ENCODE measurements around the gene AKT3. TPM values are rescaled to one million over a fixed set of nuclear protein-coding genes. Genes with fewer than 3 reads are reported as not detected.

AKT3 gene
- polyA plus RNA-seq, 3 donors from 2014 or later, result 2.5 to 7.3 (median 5.2) TPM

DNA sequence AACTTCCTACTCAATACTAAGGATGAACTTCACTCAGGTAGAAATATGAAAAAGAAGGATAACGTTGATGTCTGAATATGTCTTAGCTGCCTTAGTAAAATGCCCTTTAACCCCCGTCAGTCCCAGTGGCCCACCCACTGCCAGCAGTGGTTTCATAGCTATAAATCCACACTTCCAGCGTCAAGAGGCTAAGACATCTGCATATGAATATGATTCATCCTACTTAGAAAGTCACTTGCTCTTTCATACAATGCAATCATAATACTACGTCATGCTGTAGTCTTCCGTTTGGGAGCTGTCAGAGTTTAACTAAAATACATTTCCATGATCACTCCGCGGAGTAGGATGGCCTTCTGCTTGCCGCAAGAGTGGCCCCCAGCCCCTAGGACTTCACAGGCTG is 346.9 kb downstream of the AKT3 start:
- H3K36me3 Mint-ChIP-seq, result peaks cover 28 to 37% (median 37%) of the 10 kb centered on the region in 3 donors
- H3K4me1 Mint-ChIP-seq, result peaks cover 27 to 34% of the 10 kb centered on the region in 2 donors
- no peak overlapping the region for H3K4me3 Mint-ChIP-seq
- H3K27ac Mint-ChIP-seq, result peak overlapping the region in 1 of 6 donors; percentile 27
- peaks cover 0 to 1% (median under 1%) of the 10 kb centered on the region in 3 donors for H3K27me3 Mint-ChIP-seq (ENCODE audit: low read depth in 3 of 3)
- no peak for DNase-seq
- H3K9me3 Mint-ChIP-seq, result no peaks in the 10 kb centered on the region

- Mint-ChIP-seq H3K27ac (peak overlapping the region in 2 of 6 donors; percentile 9 to 40), H3K4me1 (peaks cover 13 to 22% of the 10 kb centered on the region in 2 donors), H3K36me3 (peaks cover 29 to 43% (median 37%) of the 10 kb centered on the region in 3 donors), H3K4me3 (no peak overlapping the region), H3K9me3 (no peaks in the 10 kb centered on the region), H3K27me3 (ENCODE audit: low read depth in 3 of 3) (peaks cover 0 to 1% (median 0%) of the 10 kb centered on the region in 3 donors)
- DNase-seq, result no peak
These were observed 349.0 kb downstream of the AKT3 start for GRCh38 chr1:243501002-243501401.

DNA sequence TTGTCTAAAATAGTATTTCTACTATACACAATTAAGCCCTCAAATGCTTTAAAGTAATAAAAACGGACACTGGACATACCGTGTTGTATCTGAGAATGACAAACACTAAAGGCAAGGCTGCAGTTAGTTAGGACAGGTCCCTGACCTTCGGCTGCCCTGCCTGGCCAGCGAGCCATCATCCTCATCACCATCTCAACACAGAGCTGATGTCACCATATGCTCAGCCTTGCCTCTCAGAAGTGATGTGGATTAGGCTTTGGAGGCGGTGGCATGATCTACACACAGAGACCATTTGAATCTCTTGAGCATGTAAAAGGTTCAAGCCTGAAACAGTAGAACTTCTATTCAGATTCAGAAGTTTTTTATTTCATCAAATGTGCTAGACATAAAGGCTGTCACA is 349.5 kb downstream of the AKT3 start:
- peaks cover 13 to 22% of the 10 kb centered on the region in 2 donors for H3K4me1 Mint-ChIP-seq
- peaks cover 32 to 43% (median 37%) of the 10 kb centered on the region in 3 donors for H3K36me3 Mint-ChIP-seq
- no peak for DNase-seq
- H3K9me3 Mint-ChIP-seq, result no peaks in the 10 kb centered on the region
- peak overlapping the region in 1 of 6 donors; percentile 2 for H3K27ac Mint-ChIP-seq
- H3K4me3 Mint-ChIP-seq, result no peak overlapping the region
- peaks cover 0 to 1% (median 0%) of the 10 kb centered on the region in 3 donors for H3K27me3 Mint-ChIP-seq (ENCODE audit: low read depth in 3 of 3)

DNA sequence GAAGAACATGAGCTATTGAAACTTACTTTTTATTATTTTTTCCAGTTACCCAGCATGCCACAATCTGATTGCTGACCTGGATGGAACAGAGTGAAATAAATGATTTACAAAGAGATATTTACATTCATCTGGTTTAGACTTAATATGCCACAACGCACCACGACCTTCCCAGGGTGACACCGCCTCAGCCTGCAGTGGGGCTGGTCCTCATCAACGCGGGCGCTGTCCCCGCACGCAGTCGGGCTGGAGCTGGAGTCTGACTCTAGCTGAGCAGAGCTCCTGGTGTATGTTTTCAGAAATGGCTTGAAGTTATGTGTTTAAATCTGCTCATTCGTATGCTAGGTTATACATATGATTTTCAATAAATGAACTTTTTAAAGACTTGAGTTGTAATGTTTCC is 350.3 kb downstream of the AKT3 start:
- no peak for DNase-seq
- H3K27me3 Mint-ChIP-seq (ENCODE audit: low read depth in 3 of 3), result peaks cover 0 to 2% (median 1%) of the 10 kb centered on the region in 3 donors
- peak overlapping the region in 2 of 6 donors; percentile 2 to 39 for H3K27ac Mint-ChIP-seq
- no peaks in the 10 kb centered on the region for H3K9me3 Mint-ChIP-seq
- H3K4me3 Mint-ChIP-seq, result no peak overlapping the region
- H3K4me1 Mint-ChIP-seq, result peaks cover 12 to 14% of the 10 kb centered on the region in 2 donors
- peaks cover 25 to 36% (median 30%) of the 10 kb centered on the region in 3 donors for H3K36me3 Mint-ChIP-seq

GRCh38 chr1:243499248-243499647 is 350.8 kb downstream of the AKT3 start:
- no peak overlapping the region for H3K4me3 Mint-ChIP-seq
- H3K27ac Mint-ChIP-seq, result peak overlapping the region in 1 of 6 donors; percentile 23
- H3K4me1 Mint-ChIP-seq, result peaks cover 12 to 14% of the 10 kb centered on the region in 2 donors
- no peaks in the 10 kb centered on the region for H3K9me3 Mint-ChIP-seq
- peaks cover 22 to 34% (median 28%) of the 10 kb centered on the region in 3 donors for H3K36me3 Mint-ChIP-seq
- peaks cover 0 to 7% (median 1%) of the 10 kb centered on the region in 3 donors for H3K27me3 Mint-ChIP-seq (ENCODE audit: low read depth in 3 of 3)
- DNase-seq, result no peak

GRCh38 chr1:243497939-243498681 is 351.9 kb downstream of the AKT3 start:
- DNase-seq, result no peak
- Mint-ChIP-seq H3K4me1 (peaks cover 12 to 14% of the 10 kb centered on the region in 2 donors), H3K4me3 (no peak overlapping the region), H3K27me3 (ENCODE audit: low read depth in 3 of 3) (peaks cover 0 to 10% (median 1%) of the 10 kb centered on the region in 3 donors), H3K9me3 (no peaks in the 10 kb centered on the region), H3K36me3 (peaks cover 16 to 25% (median 22%) of the 10 kb centered on the region in 3 donors), H3K27ac (peak overlapping the region in 1 of 6 donors; percentile 23)

DNA sequence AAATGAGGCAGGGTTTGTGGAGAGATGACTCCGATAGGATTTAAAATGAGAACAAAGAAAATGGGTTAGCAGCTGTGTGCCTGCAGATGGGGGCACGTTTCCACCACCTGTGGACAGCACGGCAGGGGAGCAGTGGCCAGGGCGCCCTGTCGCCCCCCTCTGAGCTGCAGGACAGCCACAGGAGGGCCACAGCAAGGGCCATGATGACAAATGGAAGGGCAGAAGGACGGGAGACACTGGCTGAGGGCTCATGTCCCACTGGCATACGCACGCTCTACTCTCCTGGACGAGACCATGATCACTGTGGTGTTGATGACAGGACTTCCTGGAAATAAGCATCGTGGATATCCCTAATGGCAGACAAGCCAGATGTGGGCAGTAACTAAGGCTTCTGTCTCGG is 353.2 kb downstream of the AKT3 start:
- no peak for DNase-seq
- Mint-ChIP-seq H3K4me1 (peaks cover 12 to 14% of the 10 kb centered on the region in 2 donors), H3K9me3 (no peaks in the 10 kb centered on the region), H3K36me3 (peaks cover 4 to 16% (median 9%) of the 10 kb centered on the region in 3 donors), H3K27ac (peak overlapping the region in 3 of 6 donors; percentile 14 to 37 (median 16)), H3K4me3 (no peak overlapping the region), H3K27me3 (ENCODE audit: low read depth in 3 of 3) (peaks cover 0 to 10% (median 1%) of the 10 kb centered on the region in 3 donors)

GRCh38 chr1:243496187-243496646 is 353.8 kb downstream of the AKT3 start:
- DNase-seq, result no peak
- peaks cover 0 to 10% (median 1%) of the 10 kb centered on the region in 3 donors for H3K27me3 Mint-ChIP-seq (ENCODE audit: low read depth in 3 of 3)
- H3K9me3 Mint-ChIP-seq, result no peaks in the 10 kb centered on the region
- H3K27ac Mint-ChIP-seq, result peak overlapping the region in 5 of 6 donors; percentile 56 to 84 (median 67)
- peaks cover 12 to 14% of the 10 kb centered on the region in 2 donors for H3K4me1 Mint-ChIP-seq
- peak overlapping the region in 4 of 5 donors; percentile 13 to 67 (median 40) for H3K4me3 Mint-ChIP-seq
- H3K36me3 Mint-ChIP-seq, result peaks cover 4 to 16% (median 9%) of the 10 kb centered on the region in 3 donors

- H3K9me3 Mint-ChIP-seq, result no peaks in the 10 kb centered on the region
- H3K27me3 Mint-ChIP-seq (ENCODE audit: low read depth in 3 of 3), result peaks cover 0 to 10% (median 1%) of the 10 kb centered on the region in 3 donors
- H3K4me3 Mint-ChIP-seq, result peak overlapping the region in 4 of 5 donors; percentile 13 to 67 (median 40)
- no peak for DNase-seq
- peak overlapping the region in 5 of 6 donors; percentile 56 to 84 (median 67) for H3K27ac Mint-ChIP-seq
- H3K36me3 Mint-ChIP-seq, result peaks cover 4 to 12% (median 9%) of the 10 kb centered on the region in 3 donors
- peaks cover 12 to 14% of the 10 kb centered on the region in 2 donors for H3K4me1 Mint-ChIP-seq
These were observed 354.4 kb downstream of the AKT3 start for GRCh38 chr1:243495442-243496186.

DNA sequence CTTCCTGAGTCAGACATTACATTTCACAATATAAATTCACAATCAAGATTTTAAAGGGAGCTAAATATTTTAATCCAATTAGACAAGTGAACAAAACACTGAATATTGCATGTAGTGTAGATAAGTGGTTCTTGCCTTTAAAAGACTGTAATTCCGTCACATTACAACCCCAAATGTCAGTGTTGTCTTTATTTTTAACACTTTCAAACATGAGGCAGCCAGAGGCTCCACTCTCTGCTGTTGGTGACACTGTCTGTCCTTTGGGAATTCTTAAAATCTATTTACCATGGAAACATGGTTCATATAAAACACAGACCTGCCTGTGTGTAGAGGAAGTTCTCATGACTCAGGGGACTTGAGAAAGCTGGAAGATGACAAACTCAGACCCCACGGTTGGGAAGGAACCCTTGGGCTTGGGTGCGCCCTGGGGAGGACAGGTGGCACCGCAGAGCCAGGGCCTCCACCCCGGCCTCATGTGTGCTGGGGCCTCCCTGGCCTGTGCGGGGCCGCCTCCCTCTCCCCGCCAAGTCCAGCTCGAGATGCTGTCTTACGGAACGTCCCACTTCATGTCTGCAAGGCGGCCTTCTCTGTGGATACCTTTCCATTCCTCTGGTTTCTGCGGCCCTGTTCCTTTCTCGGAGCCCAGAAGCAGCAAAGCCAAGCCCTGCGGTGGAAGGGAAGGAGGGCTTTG is 355.2 kb downstream of the AKT3 start:
- Mint-ChIP-seq H3K4me3 (no peak overlapping the region), H3K27ac (peak overlapping the region in 1 of 6 donors; percentile 10), H3K36me3 (peaks cover 4 to 9% (median 8%) of the 10 kb centered on the region in 3 donors), H3K4me1 (peaks cover 12 to 14% of the 10 kb centered on the region in 2 donors), H3K27me3 (ENCODE audit: low read depth in 3 of 3) (peaks cover 0 to 10% (median 1%) of the 10 kb centered on the region in 3 donors), H3K9me3 (no peaks in the 10 kb centered on the region)
- no peak for DNase-seq

DNA sequence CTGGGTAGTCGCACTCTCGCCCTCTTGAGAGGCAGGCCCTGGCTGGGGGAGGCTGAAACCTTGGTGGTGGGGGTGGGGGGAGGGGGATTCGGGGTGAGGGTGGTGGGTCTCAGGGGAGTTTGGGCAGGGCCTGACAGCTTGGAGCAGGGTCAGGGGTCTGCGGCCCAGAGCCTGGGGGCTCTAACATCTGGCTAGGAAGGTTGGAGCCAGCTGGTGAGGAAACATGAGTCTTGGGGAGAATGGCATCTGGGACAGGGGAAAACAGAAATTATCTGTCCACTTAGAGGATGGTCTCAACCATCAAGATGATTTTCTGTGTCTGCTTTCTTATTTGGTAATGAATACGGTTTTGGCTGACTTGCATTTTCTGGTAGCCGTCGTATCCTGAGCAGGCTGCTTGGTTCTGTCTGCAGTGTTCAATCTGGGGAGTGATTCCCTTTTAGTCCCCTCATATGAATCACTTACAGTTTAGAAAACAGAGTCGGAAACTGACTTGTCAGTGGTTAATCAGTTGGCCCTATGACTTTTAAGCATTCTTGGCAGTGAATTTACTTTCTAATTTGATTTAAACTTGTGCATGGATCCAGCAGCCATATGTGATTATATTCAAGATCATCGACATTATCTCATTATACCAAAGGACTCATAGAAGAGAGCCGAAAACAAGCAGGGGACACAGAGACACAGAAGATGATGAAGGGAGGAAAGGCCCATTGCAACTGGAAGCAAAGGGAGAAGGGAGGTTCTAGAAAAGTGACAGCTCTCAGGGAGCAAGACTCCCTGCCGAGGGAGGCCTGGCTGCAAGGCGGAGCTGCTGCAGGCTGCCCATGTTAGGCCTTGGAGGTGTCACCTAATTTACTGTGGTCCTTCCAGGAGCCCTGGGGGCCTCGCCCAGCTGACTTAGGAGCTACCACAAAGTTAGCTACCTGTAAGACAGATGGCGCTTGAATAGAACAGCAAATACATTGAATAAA is 356.6 kb downstream of the AKT3 start:
- DNase-seq, result no peak
- Mint-ChIP-seq H3K27ac (peak overlapping the region in 1 of 6 donors; percentile 9), H3K4me3 (no peak overlapping the region), H3K36me3 (peaks cover 4 to 6% (median 5%) of the 10 kb centered on the region in 3 donors), H3K9me3 (no peaks in the 10 kb centered on the region), H3K4me1 (peaks cover 12 to 14% of the 10 kb centered on the region in 2 donors), H3K27me3 (ENCODE audit: low read depth in 3 of 3) (peaks cover 2 to 12% (median 4%) of the 10 kb centered on the region in 3 donors)
